Measurements from ENCODE around the gene DEDD. TPM values are rescaled to one million over a fixed set of nuclear protein-coding genes. Genes with fewer than 3 reads are reported as not detected.

Gene DEDD
- total RNA-seq, 1 experiment from 2014 or later: 44.7 TPM

DNA sequence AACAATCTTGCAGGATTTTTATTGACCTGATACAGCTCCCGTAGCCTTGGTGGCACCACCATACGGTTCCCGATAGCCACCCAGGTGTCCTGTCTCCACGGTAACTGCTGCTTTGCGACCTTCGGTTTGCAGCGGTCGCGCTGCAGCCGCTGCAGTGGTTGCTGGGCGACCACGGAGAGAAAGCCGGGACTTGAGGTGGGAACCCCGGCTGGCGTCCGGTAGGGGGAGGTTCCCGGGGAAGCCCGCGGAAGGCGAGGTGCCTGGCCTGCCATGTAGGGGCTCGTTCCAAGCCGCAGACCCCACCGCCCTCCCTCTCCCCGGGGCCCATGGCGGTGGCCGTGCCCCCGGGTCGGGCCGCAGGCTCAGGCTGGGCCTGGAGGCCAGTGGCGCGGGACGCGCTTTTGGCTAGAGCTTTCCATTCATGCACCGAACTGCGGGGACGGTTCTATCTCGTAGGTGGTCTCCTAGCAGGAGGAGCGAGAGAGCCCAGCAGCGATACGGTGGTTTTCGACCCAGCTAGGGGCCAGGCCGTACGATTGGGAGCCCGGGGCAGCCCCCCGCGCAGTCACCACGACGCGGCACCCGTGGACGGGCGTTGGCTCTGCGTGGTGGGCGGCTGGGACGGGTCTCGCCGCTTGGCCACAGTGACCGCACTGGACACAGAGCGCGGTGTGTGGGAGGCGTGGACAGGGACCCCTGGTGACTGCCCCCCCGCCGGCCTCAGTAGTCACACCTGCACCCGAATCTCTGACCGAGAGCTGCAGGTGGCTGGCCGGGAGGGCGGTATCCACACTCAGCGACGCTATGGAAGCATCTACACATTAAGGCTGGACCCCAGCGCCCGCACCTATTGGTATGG lies 34.0 kb downstream of the DEDD start, which contains the start of gene KLHDC9:
Gene KLHDC9 (plus strand): TSS at position 152 of the 859 bp plus-strand sequence. CDS start 175 bp downstream, at position 327.
- Histone ChIP-seq H3T11ph (ENCODE audit: low read length) (no peak within 1 kb of the TSS), H3K23ac (ENCODE audit: insufficient read length, low read depth, low read length) (no peak within 1 kb of the TSS)
- peaks cover 10% of the 10 kb centered on the region for H3K27me3 Mint-ChIP-seq (ENCODE audit: low read depth)

More for the DNA sequence above, 34.0 kb downstream of the DEDD start, which contains the start of gene KLHDC9:
- no peak within 1 kb of the TSS for H3K56ac ChIP-seq (ENCODE audit: insufficient read length, low read depth, low read length)
- no peak within 1 kb of the TSS for H2BK5ac ChIP-seq (ENCODE audit: insufficient read length, low read length)
- Mint-ChIP-seq H3K36me3 (ENCODE audit: insufficient read depth in 1 of 3, low read depth in 3 of 3) (peaks cover 7 to 28% (median 23%) of the 10 kb centered on the region in 3 experiments; a peak in 6 of 7 replicates), H3K4me3 (peak within 1 kb of the TSS; percentile 78 to 86), H3K27ac (peak within 1 kb of the TSS; percentile 70 to 81 (median 78); a peak in 6 of 7 replicates), H3K9me3 (no peaks in the 10 kb centered on the region; a peak in 1 of 5 replicates), H3K4me1 (peaks cover 8 to 9% of the 10 kb centered on the region in 2 experiments)
- peak within 1 kb of the TSS; percentile 44; the same call in 1 of the 2 replicates for H3K14ac ChIP-seq (ENCODE audit: insufficient read depth, low read length)
- no peak within 1 kb of the TSS for H3K4ac ChIP-seq (ENCODE audit: low read depth, low read length)
- H3K79me1 ChIP-seq (ENCODE audit: insufficient read depth, low read depth, low read length, poor library complexity, severe bottlenecking): no peaks in the 10 kb centered on the region
- H4K91ac ChIP-seq (ENCODE audit: insufficient read length, low read depth, low read length): no peak within 1 kb of the TSS
- H4K5ac ChIP-seq (ENCODE audit: insufficient read length, low read depth, low read length): no peak within 1 kb of the TSS
- DNase-seq: peak; percentile 96
- H2BK120ac ChIP-seq (ENCODE audit: low read depth, low read length, poor library complexity, severe bottlenecking): no peak within 1 kb of the TSS
- H3K18ac ChIP-seq (ENCODE audit: insufficient read length, low read depth, low read length): no peak within 1 kb of the TSS
- no peaks in the 10 kb centered on the region for H3K9me3 ChIP-seq (ENCODE audit: control insufficient read depth, low read depth, low read length)
- no peaks in the 10 kb centered on the region for H3K4me1 ChIP-seq (ENCODE audit: insufficient read depth, low read length)
- H3K4me2 ChIP-seq (ENCODE audit: insufficient read depth, insufficient read length, low read length): peak within 1 kb of the TSS; percentile 87
- H3K79me2 ChIP-seq (ENCODE audit: insufficient read depth, low read length): no peaks in the 10 kb centered on the region
- no peak within 1 kb of the TSS for H2BK12ac ChIP-seq (ENCODE audit: insufficient read length, low read depth, low read length)
- peak within 1 kb of the TSS; percentile 42 for H3K9ac ChIP-seq (ENCODE audit: extremely low read depth, insufficient read length, low read length)
- no peak within 1 kb of the TSS for H2BK20ac ChIP-seq (ENCODE audit: low read depth, low read length, poor library complexity, severe bottlenecking)
- H2AFZ ChIP-seq (ENCODE audit: low read length): peak within 1 kb of the TSS; percentile 17
- H3K27ac ChIP-seq (ENCODE audit: insufficient read length, low read depth, low read length): no peak within 1 kb of the TSS
- H3K23me2 ChIP-seq (ENCODE audit: insufficient read length, low read depth, low read length, poor library complexity, severe bottlenecking): peaks cover 10% of the 10 kb centered on the region
- H2AK5ac ChIP-seq (ENCODE audit: insufficient read length, low read length): no peak within 1 kb of the TSS
- H2BK15ac ChIP-seq (ENCODE audit: low read depth, low read length): no peak within 1 kb of the TSS
- H4K8ac ChIP-seq (replicated peaks; ENCODE audit: insufficient read length, low read depth, low read length): no peak within 1 kb of the TSS
- H3K27me3 ChIP-seq (ENCODE audit: insufficient read depth, low read length): no peaks in the 10 kb centered on the region
- no peaks in the 10 kb centered on the region for H4K20me1 ChIP-seq (ENCODE audit: control insufficient read depth, insufficient read depth, insufficient read length)
- TF ChIP-seq, protein P1, sequence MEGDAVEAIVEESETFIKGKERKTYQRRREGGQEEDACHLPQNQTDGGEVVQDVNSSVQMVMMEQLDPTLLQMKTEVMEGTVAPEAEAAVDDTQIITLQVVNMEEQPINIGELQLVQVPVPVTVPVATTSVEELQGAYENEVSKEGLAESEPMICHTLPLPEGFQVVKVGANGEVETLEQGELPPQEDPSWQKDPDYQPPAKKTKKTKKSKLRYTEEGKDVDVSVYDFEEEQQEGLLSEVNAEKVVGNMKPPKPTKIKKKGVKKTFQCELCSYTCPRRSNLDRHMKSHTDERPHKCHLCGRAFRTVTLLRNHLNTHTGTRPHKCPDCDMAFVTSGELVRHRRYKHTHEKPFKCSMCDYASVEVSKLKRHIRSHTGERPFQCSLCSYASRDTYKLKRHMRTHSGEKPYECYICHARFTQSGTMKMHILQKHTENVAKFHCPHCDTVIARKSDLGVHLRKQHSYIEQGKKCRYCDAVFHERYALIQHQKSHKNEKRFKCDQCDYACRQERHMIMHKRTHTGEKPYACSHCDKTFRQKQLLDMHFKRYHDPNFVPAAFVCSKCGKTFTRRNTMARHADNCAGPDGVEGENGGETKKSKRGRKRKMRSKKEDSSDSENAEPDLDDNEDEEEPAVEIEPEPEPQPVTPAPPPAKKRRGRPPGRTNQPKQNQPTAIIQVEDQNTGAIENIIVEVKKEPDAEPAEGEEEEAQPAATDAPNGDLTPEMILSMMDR (conservative IDR thresholded peaks at IDR 0.05): no peak; the same call in 2 of the 3 replicates
- no CpG with 5 or more reads among the region's 71 CpGs for WGBS (ENCODE audit: extremely low coverage, insufficient read length, low lambda C conversion rate)
